Kidney epithelial cell (primary cell): ENCODE measurements around the gene EDDM13. TPM values are rescaled to one million over a fixed set of nuclear protein-coding genes. Genes with fewer than 3 reads are reported as not detected.
"Not testable (repeated sequence)": the region's sequence is repeated elsewhere in the genome, so short reads cannot be mapped to it uniquely, and the experiment has no call there.

Experiments used
- DNase-seq: peaks from one replicate; pipeline ENCODE4 v3.0.0-alpha.2; 2010; ENCODE audit warnings: low read depth
- H3K27me3 ChIP-seq: 2 replicates; pipeline ENCODE4 v1.6.0; 2011; ENCODE audit warnings: low read length; ENCODE audit not compliant: control insufficient read depth, insufficient read depth
- H3K36me3 ChIP-seq: 2 replicates; pipeline ENCODE4 v1.5.1; 2011; ENCODE audit warnings: low read length; ENCODE audit not compliant: control insufficient read depth, insufficient read depth
- H3K4me3 ChIP-seq: 2 replicates; pipeline ENCODE4 v1.5.1; 2011; ENCODE audit warnings: low read depth, mild to moderate bottlenecking, control low read depth, low read length
- CTCF ChIP-seq: IDR thresholded peaks from 2 replicates; pipeline ENCODE4 v1.5.1; 2011; ENCODE audit warnings: mild to moderate bottlenecking, moderate library complexity, low read length, control low read depth, inconsistent platforms; ENCODE audit not compliant: insufficient read depth, poor library complexity, severe bottlenecking
- total RNA-seq: library from RNA; depleted of rRNA; stranded (reverse); fragments of >200 nt; gene quantifications from 2 replicates; pipeline ENCODE4 v1.2.3, GENCODE V29; 2015

EDDM13 gene
- not detected in 2 replicates for total RNA-seq

GRCh38 chr19:56272161-56272798 lies at the start of gene EDDM13:
TSS of gene EDDM13 (plus strand) at chr19:56272748. CDS start at chr19:56272835, 87 bp downstream.
- no peak within 1 kb of the TSS for H3K4me3 ChIP-seq
- no peak for DNase-seq
- H3K27me3 ChIP-seq = no peaks in the 10 kb centered on the region
- H3K36me3 ChIP-seq = no peaks in the 10 kb centered on the region
- TF ChIP-seq CTCF = no peak

GRCh38 chr19:56222901-56223300 lies 49.6 kb upstream of the EDDM13 start:
- no peak for DNase-seq
- H3K27me3 ChIP-seq = no peaks in the 10 kb centered on the region
- no peak overlapping the region for H3K4me3 ChIP-seq
- no peak for TF ChIP-seq CTCF
- no peaks in the 10 kb centered on the region for H3K36me3 ChIP-seq

- H3K4me3 ChIP-seq = no peak overlapping the region
- DNase-seq = no peak
These were observed 49.1 kb upstream of the EDDM13 start for GRCh38 chr19:56223481-56223880.

GRCh38 chr19:56245121-56245740 lies 27.3 kb upstream of the EDDM13 start:
- H3K4me3 ChIP-seq = no peak overlapping the region
- DNase-seq = no peak
- H3K36me3 ChIP-seq = no peaks in the 10 kb centered on the region
- no peaks in the 10 kb centered on the region for H3K27me3 ChIP-seq
- TF ChIP-seq CTCF = no peak

More at GRCh38 chr19:56223481-56223880, 49.1 kb upstream of the EDDM13 start:
- H3K27me3 ChIP-seq = no peaks in the 10 kb centered on the region
- no peak for TF ChIP-seq CTCF
- H3K36me3 ChIP-seq = no peaks in the 10 kb centered on the region

GRCh38 chr19:56245764-56246163 lies 26.8 kb upstream of the EDDM13 start:
- not testable (repeated sequence) for H3K36me3 ChIP-seq, H3K27me3 ChIP-seq, DNase-seq, H3K4me3 ChIP-seq

- not testable (repeated sequence) for DNase-seq, H3K27me3 ChIP-seq, H3K36me3 ChIP-seq, H3K4me3 ChIP-seq
These were observed 23.7 kb upstream of the EDDM13 start for GRCh38 chr19:56248736-56249338.
